Bronchial epithelial cell (primary cell): ENCODE data around the gene C2orf72. TPM values are rescaled to one million over a fixed set of nuclear protein-coding genes. Genes with fewer than 3 reads are reported as not detected.
"Not testable (repeated sequence)": the region's sequence is repeated elsewhere in the genome, so short reads cannot be mapped to it uniquely, and the experiment has no call there.

Experiments
- DNase-seq: peaks from one replicate; pipeline ENCODE4 v3.0.0-alpha.2; 2010; ENCODE audit warnings: low read depth
- FAIRE-seq: peaks from 2 replicates; lab custom pipeline; 2011; peaks lifted over from hg19 to GRCh38; lab: Jason Lieb, UNC
- H3K27me3 ChIP-seq: 2 replicates; pipeline ENCODE4 v1.5.1; 2011; ENCODE audit warnings: low read length; ENCODE audit not compliant: control insufficient read depth, insufficient read depth
- H3K36me3 ChIP-seq: 2 replicates; pipeline ENCODE4 v1.5.1; 2011; ENCODE audit warnings: low read length; ENCODE audit not compliant: control insufficient read depth, insufficient read depth
- H3K4me3 ChIP-seq: 2 replicates; pipeline ENCODE4 v1.5.1; 2011; ENCODE audit warnings: mild to moderate bottlenecking, low read depth, low read length, control low read depth
- CTCF ChIP-seq: IDR thresholded peaks from 2 replicates; pipeline ENCODE4 v1.5.1; 2011; ENCODE audit warnings: mild to moderate bottlenecking, moderate library complexity, low read length, control low read depth, inconsistent platforms; ENCODE audit not compliant: insufficient read depth, severe bottlenecking
- total RNA-seq: library from RNA; depleted of rRNA; stranded (reverse); fragments of >200 nt; gene quantifications from 2 replicates; pipeline ENCODE4 v1.2.1, GENCODE V29; 2014

Gene C2orf72
- total RNA-seq, 1 donor from 2014 or later, result not detected

- TF ChIP-seq CTCF, result no peak
- H3K27me3 ChIP-seq, result no peaks in the 10 kb centered on the region
Measured at GRCh38 chr2:231002641-231003040, 34.7 kb upstream of the C2orf72 start.

GRCh38 chr2:231003186-231003585, 34.1 kb upstream of the C2orf72 start:
- no peak for TF ChIP-seq CTCF
- DNase-seq, result no peak
- H3K27me3 ChIP-seq, result no peaks in the 10 kb centered on the region
- peak; percentile 89 for FAIRE-seq
- no peak overlapping the region for H3K4me3 ChIP-seq
- H3K36me3 ChIP-seq, result no peaks in the 10 kb centered on the region

More at GRCh38 chr2:231002641-231003040, 34.7 kb upstream of the C2orf72 start:
- Histone ChIP-seq H3K4me3 (no peak overlapping the region), H3K36me3 (no peaks in the 10 kb centered on the region)
- DNase-seq (no peak), FAIRE-seq (no peak)

GRCh38 chr2:231004930-231005329, 32.4 kb upstream of the C2orf72 start:
- H3K36me3 ChIP-seq, H3K27me3 ChIP-seq, H3K4me3 ChIP-seq, DNase-seq: not testable (repeated sequence)
- FAIRE-seq, result peak; percentile 96

- no peak overlapping the region for H3K4me3 ChIP-seq
- peak; percentile 13 for DNase-seq
- TF ChIP-seq CTCF, result no peak
- peaks cover 5% of the 10 kb centered on the region for H3K27me3 ChIP-seq
- no peak for FAIRE-seq
- H3K36me3 ChIP-seq, result no peaks in the 10 kb centered on the region
Measured at GRCh38 chr2:231007286-231008098, 29.8 kb upstream of the C2orf72 start.

- Histone ChIP-seq H3K27me3 (peaks cover 5% of the 10 kb centered on the region), H3K4me3 (no peak overlapping the region), H3K36me3 (no peaks in the 10 kb centered on the region)
- no peak for DNase-seq
- no peak for FAIRE-seq
- no peak for TF ChIP-seq CTCF
Measured at GRCh38 chr2:231008131-231008530, 29.2 kb upstream of the C2orf72 start.

GRCh38 chr2:231009236-231009919, 27.9 kb upstream of the C2orf72 start:
- H3K27me3 ChIP-seq, result peaks cover 5% of the 10 kb centered on the region
- DNase-seq (no peak), FAIRE-seq (no peak)
- H3K36me3 ChIP-seq, result no peaks in the 10 kb centered on the region
- TF ChIP-seq CTCF, result no peak
- no peak overlapping the region for H3K4me3 ChIP-seq
